ENCODE data around the gene IPO11. TPM values are rescaled to one million over a fixed set of nuclear protein-coding genes. Genes with fewer than 3 reads are reported as not detected.

IPO11 gene
- 32.9 TPM for total RNA-seq
- long read RNA-seq, transcript IPO11-203 (4 exons, 1,725 nt) = major isoform, 20 of 32 reads
- long read RNA-seq, partial matches to known transcripts = 5 of 32 reads
- long read RNA-seq, other reads (novel, unspliced or antisense) = 7 of 32 reads

DNA sequence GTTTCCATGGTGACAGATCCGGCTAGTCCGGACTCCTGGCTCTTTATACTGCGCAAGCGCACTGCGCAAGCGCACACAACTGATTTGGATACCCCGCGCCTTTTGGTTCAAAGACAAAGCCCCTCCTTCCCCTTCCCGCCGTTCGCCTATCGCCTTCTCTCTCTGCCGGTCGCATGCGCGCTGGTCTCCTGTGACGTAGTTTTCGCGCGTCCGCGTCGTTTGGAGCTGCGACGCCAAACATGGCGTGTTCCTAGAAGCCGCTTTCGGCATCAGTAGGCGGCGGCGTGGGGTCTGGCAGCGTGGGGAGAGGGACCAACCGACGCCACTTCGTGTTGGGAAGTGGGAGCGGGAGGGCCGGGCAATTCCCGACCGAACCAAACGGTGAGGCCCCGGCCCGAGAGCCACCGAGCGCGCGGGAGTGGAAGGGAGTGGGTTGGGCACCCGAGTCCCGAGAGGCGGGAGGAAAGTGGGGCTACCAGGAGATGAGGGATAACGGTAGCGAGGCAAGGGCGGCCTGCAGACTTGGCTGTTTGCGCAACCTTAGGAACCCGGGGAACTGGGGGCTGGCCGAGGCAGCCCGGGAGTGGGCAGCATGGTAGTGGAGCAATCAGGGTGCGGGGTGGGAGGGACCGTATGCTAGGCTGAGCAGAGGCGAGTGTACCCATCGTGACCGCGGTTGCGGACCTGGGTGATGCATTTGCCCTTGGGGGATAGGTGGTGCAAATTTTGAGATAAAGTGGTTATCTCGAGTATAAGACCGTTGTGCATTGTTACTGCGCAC lies at the start of gene IPO11:
Gene IPO11, plus strand, starts transcription at position 215 of the 781 bp plus-strand sequence. CDS start 24,517 bp downstream, outside the sequence.
- DNase-seq (ENCODE audit: low spot score) = peak; percentile 99

DNA sequence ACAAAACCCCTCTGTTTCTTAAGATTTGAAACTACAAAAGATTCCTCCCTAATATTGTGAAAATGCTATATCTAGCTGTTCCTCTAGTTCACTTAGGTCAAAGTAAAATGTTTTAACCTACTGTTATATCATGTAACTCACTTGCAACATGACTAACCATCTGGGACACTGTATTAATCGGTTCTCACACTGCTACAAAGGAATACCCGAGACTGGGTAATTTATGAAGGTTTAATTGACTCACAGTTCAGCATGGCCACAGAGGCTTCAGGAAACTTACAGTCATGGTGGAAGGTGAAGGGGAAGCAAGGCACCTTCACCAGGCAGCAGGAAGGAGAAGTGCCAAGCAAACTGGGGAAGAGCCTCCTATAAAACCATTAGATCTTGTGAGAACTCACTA lies 43.5 kb upstream of the IPO11 start:
- no peak for DNase-seq (ENCODE audit: low spot score)

DNA sequence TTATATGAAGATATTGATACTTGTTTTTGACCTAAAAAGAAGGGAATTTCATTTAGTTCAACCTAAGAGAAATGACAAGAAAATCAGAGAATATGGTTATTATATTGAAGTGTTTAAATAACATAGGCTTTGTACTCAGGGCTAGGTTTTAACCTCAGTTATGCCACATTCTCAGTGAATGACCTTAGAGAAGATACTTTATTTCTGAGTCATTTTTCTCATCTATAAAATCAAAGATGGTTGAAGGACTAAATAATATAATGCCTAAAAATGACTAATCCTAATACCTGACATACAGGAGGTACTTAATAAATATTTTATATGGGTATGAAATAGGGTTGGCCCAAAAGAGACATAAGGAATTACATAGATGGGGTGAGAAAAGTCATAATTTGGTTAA lies 41.2 kb upstream of the IPO11 start:
- DNase-seq (ENCODE audit: low spot score) = no peak

DNA sequence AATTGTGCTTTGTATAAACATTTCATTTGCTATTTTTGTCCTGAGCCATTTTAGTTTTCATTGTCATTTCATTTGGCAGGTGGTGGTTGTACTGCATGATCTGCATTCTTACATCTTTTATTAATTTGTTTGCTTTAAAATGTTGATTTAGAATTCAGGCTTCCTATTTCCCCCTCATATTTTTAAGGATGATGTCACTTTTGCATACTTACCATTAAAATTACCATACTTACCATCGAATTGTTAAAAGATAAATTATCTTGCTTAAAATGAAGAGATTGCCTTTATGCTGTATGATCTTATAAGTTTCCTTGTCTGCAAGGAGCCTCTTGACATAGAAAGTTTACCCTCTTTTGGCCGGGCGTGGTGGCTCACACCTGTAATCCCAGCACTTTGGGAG lies 40.0 kb upstream of the IPO11 start:
- DNase-seq (ENCODE audit: low spot score) = no peak

DNA sequence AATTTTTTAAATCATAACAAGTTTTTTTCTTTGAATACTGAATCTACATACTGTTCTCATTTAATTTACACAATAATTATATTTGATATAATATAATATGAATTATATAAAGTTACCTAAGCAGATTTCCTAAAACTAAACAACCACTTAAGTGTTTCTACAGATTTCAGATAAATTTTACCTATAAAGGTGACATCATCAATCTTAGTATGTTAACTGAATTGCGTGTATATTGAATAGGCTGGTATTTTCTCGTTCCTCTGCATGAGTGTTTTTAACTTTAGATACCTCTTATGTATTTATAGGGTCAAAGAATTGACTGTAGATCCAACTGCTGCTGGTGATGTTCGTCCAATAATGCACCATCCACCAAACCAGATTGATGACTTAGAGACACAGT lies 39.2 kb upstream of the IPO11 start:
- no peak for DNase-seq (ENCODE audit: low spot score)

DNA sequence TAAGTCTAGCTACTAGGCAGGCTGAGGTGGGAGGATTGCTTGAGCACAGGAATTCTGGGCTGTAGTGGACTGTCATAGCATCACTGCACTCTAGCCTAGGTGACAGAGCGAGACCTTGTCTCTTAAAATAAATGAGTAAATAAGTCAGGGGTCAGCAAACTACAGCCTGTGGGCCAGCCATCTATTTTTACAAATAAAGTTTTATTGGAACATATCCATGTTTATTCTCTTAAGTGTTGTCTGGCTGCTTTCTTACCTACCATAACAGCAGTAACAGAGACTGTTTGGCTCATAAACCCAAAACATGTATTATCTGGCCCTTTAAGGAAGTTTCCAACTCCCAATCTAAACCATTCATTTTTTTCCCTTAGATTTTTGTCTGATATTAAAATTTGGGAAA lies 38.5 kb upstream of the IPO11 start:
- no peak for DNase-seq (ENCODE audit: low spot score)

DNA sequence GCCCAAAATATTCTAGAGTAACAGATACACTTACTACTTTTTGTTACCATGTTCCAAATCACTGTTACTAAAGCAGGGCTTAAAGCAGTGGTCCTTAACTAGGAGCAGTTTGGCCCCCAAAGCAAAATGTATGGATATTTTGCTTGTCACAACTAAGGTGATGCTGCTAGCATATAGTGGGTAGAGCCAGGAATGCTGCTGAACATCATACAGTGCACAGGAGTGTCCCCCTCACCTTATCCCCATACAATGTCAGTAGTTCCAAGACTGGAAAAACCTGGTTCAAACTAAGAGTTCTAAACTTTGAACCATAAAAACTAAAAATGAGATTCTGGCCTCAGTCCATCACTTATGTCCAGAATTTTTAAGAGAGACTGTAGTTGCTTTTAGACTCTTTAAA lies 36.9 kb upstream of the IPO11 start:
- no peak for DNase-seq (ENCODE audit: low spot score)

DNA sequence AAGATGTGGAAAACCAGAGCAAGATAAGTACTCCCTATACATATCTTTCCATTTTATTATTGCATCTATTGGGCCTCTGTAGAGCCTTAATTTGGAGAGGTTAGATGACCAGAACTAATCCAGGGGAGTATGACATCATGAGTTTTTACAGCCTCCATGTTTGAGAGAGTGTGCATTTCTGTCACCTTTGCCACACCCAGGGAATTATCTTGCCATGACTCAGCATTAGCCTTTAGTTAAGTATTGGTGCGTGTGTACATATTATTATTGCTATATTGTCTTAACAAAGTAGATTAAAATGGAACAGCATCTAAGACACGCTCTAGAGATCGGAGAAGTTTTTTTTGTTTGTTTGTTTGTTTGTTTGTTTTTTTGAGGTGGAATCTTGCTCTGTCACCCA lies 36.5 kb upstream of the IPO11 start:
- no peak for DNase-seq (ENCODE audit: low spot score)

DNA sequence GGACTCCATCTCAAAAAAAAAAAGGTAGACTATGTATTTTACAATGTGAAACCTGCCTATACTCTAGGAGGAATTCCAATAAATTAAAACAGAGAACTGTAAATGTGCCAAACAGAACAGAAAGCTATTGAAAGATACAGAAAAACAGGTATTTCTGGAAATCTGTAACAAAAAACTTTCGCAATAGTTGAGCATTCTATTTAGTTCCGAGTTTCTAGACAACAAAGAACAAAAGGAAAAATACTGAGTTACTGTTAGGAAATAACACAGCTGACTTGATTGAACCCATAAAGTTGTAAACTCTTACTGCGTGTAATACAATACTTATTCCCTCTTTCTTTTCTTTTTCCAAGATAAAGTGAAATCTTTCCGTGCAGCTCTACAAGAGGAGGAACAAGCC lies 27.4 kb upstream of the IPO11 start:
- no peak for DNase-seq (ENCODE audit: low spot score)

DNA sequence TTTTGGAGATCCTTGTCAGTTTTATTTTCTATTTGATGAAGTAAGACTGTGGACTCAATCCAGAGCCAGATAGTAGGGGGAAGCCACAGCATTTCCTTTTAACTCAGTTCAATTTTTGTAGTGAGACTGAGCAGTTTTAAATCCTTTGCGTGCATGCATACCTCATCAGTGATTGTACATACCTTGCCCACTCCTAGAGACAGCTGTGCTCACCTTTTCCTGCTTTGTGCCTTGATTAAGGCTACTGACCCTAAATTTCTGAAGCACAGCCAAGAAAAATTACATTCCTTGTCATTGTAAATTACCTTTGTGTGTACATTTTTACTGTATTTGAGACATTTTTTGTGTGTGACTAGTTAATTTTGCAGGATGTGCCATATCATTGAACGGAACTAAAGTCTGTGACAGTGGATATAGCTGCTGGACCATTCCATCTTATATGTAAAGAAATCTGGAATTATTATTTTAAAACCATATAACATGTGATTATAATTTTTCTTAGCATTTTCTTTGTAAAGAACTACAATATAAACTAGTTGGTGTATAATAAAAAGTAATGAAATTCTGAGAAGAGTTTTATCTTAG lies 26.7 kb upstream of the IPO11 start:
- no peak for DNase-seq (ENCODE audit: low spot score)

DNA sequence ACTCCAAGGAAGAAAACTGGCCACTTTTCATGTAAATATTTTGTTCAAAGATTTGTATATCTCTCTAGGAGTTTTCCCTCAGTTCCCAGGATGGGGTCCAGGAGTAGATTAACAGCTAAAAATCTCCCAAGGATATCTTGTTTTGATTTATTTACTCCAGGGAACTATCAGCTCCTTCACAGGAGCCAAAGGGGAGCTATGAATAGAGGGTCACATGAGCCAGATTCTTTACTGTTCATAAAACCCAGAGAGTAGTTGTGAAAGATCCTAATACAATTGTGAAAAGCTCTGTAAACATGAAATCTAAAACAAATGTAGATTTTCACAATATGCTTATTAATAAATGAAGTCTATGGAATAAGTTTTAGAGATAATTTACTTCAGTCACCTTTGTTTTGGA lies 25.7 kb upstream of the IPO11 start:
- DNase-seq (ENCODE audit: low spot score) = no peak

DNA sequence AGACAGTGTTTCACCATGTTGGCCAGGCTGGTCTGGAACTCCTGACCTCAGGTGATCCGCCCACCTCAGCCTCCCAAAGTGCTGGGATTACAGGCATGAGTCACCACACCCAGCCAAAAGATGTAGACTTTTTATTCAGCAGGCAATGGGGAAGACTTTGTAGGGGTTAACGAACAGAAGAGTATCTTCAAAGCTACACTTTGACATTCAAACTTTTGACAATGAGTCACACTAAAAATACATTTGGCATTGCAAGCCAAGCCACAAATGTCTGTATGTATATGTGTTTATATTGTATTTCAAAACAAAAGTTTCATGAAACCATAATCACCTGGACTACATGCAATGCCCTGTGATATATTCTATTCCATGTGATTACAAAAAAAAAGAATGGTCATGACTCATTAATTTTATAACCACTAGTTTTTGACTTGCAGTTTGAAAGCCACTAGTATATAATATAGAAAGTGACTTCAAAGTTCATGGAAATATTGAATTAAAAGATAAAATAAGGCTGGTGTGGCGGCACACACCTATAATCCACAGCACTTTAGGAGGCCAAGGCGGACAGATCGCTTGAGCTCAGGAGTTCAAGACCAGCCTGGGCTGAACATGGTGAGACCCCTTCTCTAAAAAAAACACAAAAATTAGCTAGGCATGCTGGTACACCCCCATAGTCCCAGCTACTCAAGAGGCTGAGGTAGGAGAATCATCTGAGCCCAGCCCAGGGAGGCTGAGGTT lies 17.2 kb upstream of the IPO11 start:
- no peak for DNase-seq (ENCODE audit: low spot score)

DNA sequence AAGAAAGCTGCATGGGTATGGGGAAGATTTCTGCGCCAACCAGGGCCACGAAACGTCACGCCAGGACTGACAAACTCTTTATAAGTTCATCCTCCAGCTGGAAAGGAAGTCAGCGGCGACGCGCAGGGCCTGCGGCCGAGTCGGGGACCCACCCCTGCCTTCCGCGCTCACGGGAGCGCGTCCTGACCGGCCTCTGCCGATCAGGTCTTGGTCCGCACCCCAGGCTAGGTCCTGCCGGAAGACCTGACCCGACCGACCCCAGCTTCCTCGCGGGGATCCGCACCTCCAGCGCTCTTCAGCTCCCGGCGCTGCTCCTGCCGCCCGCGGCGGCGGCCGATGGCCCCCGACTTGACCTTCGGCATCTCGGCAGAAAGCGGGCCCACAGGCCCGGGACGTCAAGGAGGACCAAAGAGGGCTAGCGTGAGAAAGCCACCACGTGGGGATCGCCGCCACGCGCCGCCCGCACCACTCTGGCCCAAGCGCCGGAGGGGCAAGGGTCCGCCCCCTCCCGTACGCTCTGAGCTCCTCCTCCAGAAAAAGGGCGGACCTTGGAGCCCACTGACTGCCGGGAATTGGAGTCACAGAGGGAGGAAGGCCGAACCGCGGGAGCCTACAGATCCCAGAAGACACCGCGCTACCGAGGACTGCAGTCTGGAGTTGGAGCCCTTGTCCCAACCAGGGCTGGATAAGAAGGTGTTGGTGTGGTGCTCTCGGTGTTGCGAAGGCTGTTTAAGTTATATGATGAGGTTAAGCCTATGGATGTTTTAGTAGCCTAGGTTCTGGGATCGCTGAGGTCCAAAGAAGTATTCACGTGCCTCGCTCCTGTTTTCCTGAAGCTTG lies 8.9 kb upstream of the IPO11 start, which contains the start of gene DIMT1:
Gene DIMT1, minus strand, starts transcription at position 495 of the 840 bp plus-strand sequence. Its CDS starts 133 bp downstream, at position 362.
- DNase-seq (ENCODE audit: low spot score) = peak; percentile 97

DNA sequence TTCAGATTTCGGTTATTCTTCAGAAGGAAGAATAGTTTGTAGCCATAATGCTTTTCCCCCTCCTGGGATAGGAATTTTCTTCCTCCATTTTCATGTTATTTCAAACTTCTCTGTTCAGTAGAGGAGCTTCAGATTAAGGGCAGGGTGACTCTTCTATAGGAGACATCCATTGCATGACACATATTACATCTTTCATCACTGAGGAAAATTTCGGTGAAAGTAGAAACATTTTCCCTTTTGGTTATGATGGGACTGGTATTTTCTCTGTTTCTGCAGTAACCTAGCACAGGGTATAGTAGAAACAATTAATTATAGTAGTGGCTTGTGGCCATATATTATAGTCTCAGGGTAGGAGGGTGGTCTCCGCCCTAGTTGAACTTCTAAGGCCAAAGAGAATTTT lies 1.1 kb downstream of the IPO11 start:
- no peak for DNase-seq (ENCODE audit: low spot score)

DNA sequence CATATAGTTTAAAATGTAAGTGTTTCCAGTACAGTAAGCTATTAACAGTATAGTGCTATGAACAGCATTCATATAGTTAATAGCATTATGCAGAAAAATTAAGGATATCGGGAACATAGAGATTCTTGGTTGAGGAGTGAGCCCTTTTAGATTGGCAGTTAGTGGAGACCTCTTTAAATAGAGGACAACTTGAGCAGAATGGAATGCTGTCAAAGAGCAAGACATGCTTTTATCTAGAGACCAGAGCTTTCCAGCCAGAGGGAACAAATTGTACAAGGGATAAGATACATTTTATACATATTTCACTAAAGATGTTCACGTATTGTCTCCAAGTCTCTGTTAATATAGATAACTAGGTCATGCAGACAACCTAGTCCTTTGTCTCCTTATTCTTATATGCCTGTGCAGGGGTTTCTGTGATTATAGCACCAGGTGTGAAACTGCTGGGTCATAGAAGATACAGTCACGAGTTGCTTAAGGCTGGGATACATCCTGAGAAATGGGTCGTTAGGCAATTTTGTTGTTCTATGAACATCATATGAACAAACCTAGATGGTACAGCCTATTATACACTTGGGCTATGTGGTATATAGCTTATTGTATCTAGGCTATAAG lies 6.0 kb downstream of the IPO11 start:
- DNase-seq (ENCODE audit: low spot score) = no peak

DNA sequence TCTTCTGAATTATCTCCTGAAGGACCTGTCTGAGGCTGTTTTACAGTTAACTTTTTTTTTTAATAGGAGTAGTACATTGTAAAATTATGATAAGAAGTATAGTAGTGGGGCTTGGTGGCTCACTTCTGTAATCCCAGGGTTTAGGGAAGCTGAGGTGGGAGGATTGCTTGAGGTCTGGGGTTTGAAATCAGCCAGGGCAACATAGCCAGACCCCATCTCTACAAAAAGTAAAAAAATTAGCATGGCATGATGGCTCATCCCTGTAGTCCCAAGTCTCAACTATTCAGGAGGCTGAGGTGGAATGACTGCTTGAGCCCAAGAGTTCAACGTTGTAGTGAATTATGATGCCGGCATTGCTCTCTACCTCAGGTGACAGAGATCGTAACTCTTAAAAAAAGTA lies 7.0 kb downstream of the IPO11 start:
- DNase-seq (ENCODE audit: low spot score) = no peak

DNA sequence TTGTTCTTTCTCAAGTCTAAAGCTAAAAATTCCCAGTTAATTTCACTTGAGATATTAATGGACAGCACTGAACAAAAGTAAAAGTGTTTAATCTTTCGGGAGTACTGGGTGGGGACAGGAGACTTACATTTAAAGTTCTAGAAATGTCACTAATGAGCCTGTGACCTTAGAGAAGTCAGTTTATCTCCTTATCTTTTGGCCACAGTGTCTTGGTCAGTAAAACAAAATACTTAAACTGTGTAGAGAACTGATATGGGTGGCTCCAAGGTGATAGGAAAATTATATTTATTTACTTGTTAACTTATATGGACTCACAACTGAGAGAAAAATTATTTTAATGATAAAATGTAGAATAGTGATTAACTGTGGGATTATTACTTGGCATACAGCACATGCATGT lies 8.9 kb downstream of the IPO11 start:
- DNase-seq (ENCODE audit: low spot score) = no peak

DNA sequence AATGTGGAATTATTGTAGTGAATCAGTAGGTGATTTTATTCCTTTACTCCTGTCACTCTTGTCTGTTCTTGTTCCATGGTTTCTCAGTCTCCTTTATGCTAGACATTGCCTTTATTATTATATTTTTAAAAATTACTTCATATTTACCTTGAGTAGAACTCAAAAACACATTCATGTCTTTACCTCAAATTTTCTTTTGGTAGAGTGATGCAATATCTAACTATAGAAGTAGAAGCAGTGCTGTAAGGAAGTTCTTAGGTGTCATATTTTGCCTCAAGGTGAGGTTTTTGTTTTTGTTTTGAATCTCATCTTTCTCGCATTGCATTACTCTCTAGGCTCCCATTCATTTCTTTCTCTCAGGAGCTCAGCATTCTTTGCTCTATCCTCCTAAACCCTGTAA lies 12.2 kb downstream of the IPO11 start:
- no peak for DNase-seq (ENCODE audit: low spot score)

DNA sequence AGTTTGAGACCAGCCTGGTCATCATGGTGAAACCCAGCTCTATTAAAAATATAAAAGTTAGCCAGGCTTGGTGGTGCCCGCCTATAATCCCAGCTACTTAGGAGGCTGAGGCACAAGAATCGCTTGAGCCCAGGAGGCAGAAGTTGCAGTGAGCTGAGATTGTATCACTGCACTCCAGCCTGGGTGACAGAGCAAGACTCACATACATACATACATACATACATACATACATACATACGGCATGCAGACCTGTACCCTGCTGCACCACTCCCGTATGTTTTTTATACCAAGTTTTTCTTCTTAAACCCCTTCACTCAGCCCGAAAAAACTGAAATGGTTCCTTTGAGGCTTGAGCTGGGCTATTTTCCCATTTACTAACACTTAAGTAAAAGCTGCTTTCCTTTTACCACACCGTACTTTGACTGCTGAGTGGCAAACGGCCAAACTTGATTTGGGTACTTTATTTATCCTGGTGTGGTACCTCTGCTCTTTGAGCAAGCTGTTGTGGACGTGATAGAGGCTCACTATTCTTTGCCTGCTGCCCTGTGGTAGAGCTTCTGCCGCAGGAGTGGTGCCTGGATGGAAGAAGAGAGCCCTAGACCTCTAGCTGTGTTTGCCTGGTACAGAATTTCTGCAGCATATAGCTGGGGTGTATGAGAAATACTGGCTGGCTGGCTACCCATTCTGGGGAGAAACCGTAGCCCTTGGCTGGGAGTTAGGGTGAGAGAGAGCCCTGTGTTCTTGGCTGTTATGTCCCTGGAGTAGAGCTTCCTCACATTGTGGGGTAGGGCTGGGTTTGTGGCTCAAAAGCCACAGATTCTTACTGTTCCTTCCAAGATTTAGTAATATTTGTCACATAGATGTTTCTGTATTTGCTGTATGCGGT lies 19.4 kb downstream of the IPO11 start:
- no peak for DNase-seq (ENCODE audit: low spot score)

DNA sequence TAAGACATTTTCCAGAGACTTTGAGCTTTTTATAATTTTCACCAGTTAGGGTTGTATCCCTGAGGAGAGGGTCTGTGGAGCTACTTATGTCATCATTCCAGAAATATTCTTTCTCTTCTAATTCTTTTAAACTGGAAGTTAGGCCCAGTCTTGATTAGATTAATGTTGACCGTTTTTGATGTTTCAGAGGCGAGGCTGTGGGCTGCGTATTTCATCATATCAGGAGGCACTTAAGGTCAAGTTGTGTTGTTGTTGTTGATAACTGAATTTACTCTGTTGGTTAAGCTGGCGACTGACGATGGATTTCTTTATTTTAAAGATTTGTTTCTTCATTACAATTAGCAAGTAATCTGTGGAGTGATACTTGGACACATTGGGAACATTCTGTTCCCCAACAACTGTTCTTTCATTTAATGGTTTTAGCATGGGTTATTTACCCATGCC lies 20.1 kb downstream of the IPO11 start:
- DNase-seq (ENCODE audit: low spot score) = no peak
